Panc1 (cell line): ENCODE results near the gene GSG1L. TPM values are rescaled to one million over a fixed set of nuclear protein-coding genes. Genes with fewer than 3 reads are reported as not detected.

Source experiments
- ATAC-seq: fragments of 200-7000 bp; cut with Tn5 transposase; 2 replicates; pipeline ENCODE4 v1.9.1; 2020; ENCODE audit warnings: mild to moderate bottlenecking, moderate library complexity
- BruUV-seq: library from RNA; stranded (reverse); fragments of 400-500 nt; replicated peaks from 2 replicates; lab custom pipeline; 2021; lab: Mats Ljungman, UMichigan
- CTCF ChIA-PET: fragments of 300-600 bp; sonication (Branson Sonifier 250); formaldehyde crosslinking; loops from one replicate; lab custom pipeline; 2022; ENCODE audit warnings: antibody characterized with exemption; lab: Charles Lee
- POLR2A ChIA-PET: fragments of 300-600 bp; sonication (Branson Sonifier 250); formaldehyde crosslinking; loops from one replicate; lab custom pipeline; 2022; ENCODE audit warnings: antibody characterized with exemption; lab: Charles Lee
- DNase-seq: peaks from one replicate; pipeline ENCODE4 v3.0.0-alpha.2; 2010; ENCODE audit warnings: low read depth, low spot score
- H3K27ac ChIP-seq: 2 replicates; pipeline ENCODE4 v1.5.1; 2011; ENCODE audit warnings: mild to moderate bottlenecking, low read length, inconsistent platforms
- H3K27me3 ChIP-seq: fragments of 200-500 bp; sonication (Bioruptor generic); 2 replicates; pipeline ENCODE4 v1.6.0; 2014; ENCODE audit warnings: low read length, inconsistent platforms; ENCODE audit not compliant: control insufficient read depth, insufficient read depth
- H3K36me3 ChIP-seq: fragments of 200-500 bp; sonication (Bioruptor generic); 2 replicates; pipeline ENCODE4 v1.5.1; 2014; ENCODE audit warnings: inconsistent platforms, mild to moderate bottlenecking, low read length, moderate library complexity; ENCODE audit not compliant: control insufficient read depth, insufficient read depth
- H3K4me1 ChIP-seq: 2 replicates; pipeline ENCODE4 v1.5.1; 2011; ENCODE audit warnings: inconsistent platforms, mild to moderate bottlenecking, low read length, moderate library complexity; ENCODE audit not compliant: control insufficient read depth, insufficient read depth
- H3K4me3 ChIP-seq, 2 experiments: 2 replicates each; pipeline ENCODE4 v1.5.1; 2011 to 2012; ENCODE audit warnings: low read depth in 2 of 2, low read length in 2 of 2, mild to moderate bottlenecking in 2 of 2, inconsistent platforms in 1 of 2, moderate library complexity in 1 of 2
- H3K9me3 ChIP-seq: fragments of 200-500 bp; sonication (Bioruptor generic); 2 replicates; pipeline ENCODE4 v1.5.1; 2014; ENCODE audit warnings: low read depth, mild to moderate bottlenecking, inconsistent platforms, low read length, moderate library complexity; ENCODE audit not compliant: control insufficient read depth, insufficient read depth
- CTCF ChIP-seq: fragments of 450-650 bp; IDR thresholded peaks from 2 replicates; pipeline ENCODE4 v1.5.1; 2017; ENCODE audit warnings: mild to moderate bottlenecking
- POLR2AphosphoS5 ChIP-seq: IDR thresholded peaks from 2 replicates; pipeline ENCODE4 v1.6.1; 2012; ENCODE audit warnings: mild to moderate bottlenecking, low read depth, low read length, moderate library complexity
- REST ChIP-seq, 2 experiments: IDR thresholded peaks; 2 replicates each; pipeline ENCODE4 v1.6.1; 2011 to 2012; ENCODE audit warnings: low read depth in 2 of 2, control low read depth in 1 of 2, low read length in 1 of 2, mild to moderate bottlenecking in 1 of 2, moderate library complexity in 1 of 2; ENCODE audit not compliant: insufficient read depth in 1 of 2
- SIN3A ChIP-seq: IDR thresholded peaks from 2 replicates; pipeline ENCODE4 v1.6.1; 2012; ENCODE audit warnings: low read depth, mild to moderate bottlenecking, low read length, moderate library complexity, borderline replicate concordance; ENCODE audit not compliant: insufficient read depth
- TCF7L2 ChIP-seq: IDR thresholded peaks from 2 replicates; pipeline ENCODE4 v1.6.1; 2011; ENCODE audit warnings: mild to moderate bottlenecking, low read depth, low read length, inconsistent platforms
- in situ Hi-C: cut with HindIII; loops from 2 replicates; pipeline ENCODE4 v1.10.0; 2016; ENCODE audit warnings: low sequenced_read_pairs, low pct_unique_long_range_greater_than_20kb
- intact Hi-C: fragments of 100-400 bp; cut with micrococcal nuclease; formaldehyde crosslinking; loops from one replicate; pipeline ENCODE4 v1.10.0; 2022; ENCODE audit not compliant: unreplicated experiment
- total RNA-seq: library from RNA; stranded (reverse); gene quantifications from one replicate; pipeline ENCODE4 v1.2.1, GENCODE V29; 2021; ENCODE audit not compliant: unreplicated experiment

GSG1L gene
- total RNA-seq, 1 experiment from 2014 or later, result 0.08 TPM

- ChIA-PET CTCF (no interaction called here), POLR2A (no interaction called here)
- Histone ChIP-seq H3K27ac (no peak overlapping the region), H3K4me1 (no peaks in the 10 kb centered on the region), H3K36me3 (no peaks in the 10 kb centered on the region), H3K27me3 (peaks cover 2% of the 10 kb centered on the region; the same call in 1 of the 2 replicates), H3K4me3 (no peak overlapping the region), H3K9me3 (peaks cover 6% of the 10 kb centered on the region; the same call in 1 of the 2 replicates)
- DNase-seq, result no peak
- in situ Hi-C loops (no loop called here), intact Hi-C loops (no loop called here)
- ATAC-seq, result no peak
- TF ChIP-seq REST (IDR thresholded peaks at IDR 0.05; ENCODE audit: insufficient read depth in 1 of 2, low read depth in 2 of 2, low read length in 1 of 2) (no peak), POLR2AphosphoS5 (no peak), SIN3A (no peak), CTCF (no peak), TCF7L2 (no peak)
- no TSS peak for BruUV-seq
These were observed 11.0 kb downstream of the GSG1L start for GRCh38 chr16:28052274-28053128.

- no peak for TF ChIP-seq POLR2AphosphoS5
- no peak for TF ChIP-seq REST (IDR thresholded peaks at IDR 0.05; ENCODE audit: insufficient read depth in 1 of 2, low read depth in 2 of 2, low read length in 1 of 2)
- no peak for TF ChIP-seq SIN3A
- TF ChIP-seq TCF7L2, result no peak
- no peak for TF ChIP-seq CTCF
- in situ Hi-C loops, result no loop called here
- intact Hi-C loops, result no loop called here
- peaks cover 2% of the 10 kb centered on the region; the same call in 1 of the 2 replicates for H3K27me3 ChIP-seq
- H3K27ac ChIP-seq, result no peak overlapping the region
- DNase-seq, result no peak
- H3K36me3 ChIP-seq, result no peaks in the 10 kb centered on the region
- no TSS peak for BruUV-seq
- ATAC-seq, result no peak
- H3K4me1 ChIP-seq, result no peaks in the 10 kb centered on the region
- H3K9me3 ChIP-seq, result peaks cover 6% of the 10 kb centered on the region; the same call in 1 of the 2 replicates
- CTCF ChIA-PET, result no interaction called here
- no peak overlapping the region for H3K4me3 ChIP-seq
- POLR2A ChIA-PET, result no interaction called here
These were observed 12.0 kb downstream of the GSG1L start for GRCh38 chr16:28051486-28051885.
